Measurements from ENCODE around the gene TANC1. TPM values are rescaled to one million over a fixed set of nuclear protein-coding genes. Genes with fewer than 3 reads are reported as not detected.

Gene TANC1
- total RNA-seq, 2 donors from 2014 or later: 2.9 to 9.5 TPM

GRCh38 chr2:158928515-158928914 lies 39.9 kb upstream of the TANC1 start:
- TF ChIP-seq CTCF (conservative IDR thresholded peaks at IDR 0.05): no peak
- H3K9ac ChIP-seq (ENCODE audit: extremely low read depth, low read length, poor library complexity, severe bottlenecking): no peak overlapping the region
- no peak overlapping the region for H3K4me3 ChIP-seq (ENCODE audit: low read length)
- Mint-ChIP-seq H3K27me3 (ENCODE audit: insufficient read depth) (peaks cover 2% of the 10 kb centered on the region), H3K4me3 (no peak overlapping the region), H3K9me3 (peaks cover 13% of the 10 kb centered on the region), H3K4me1 (peaks cover 2% of the 10 kb centered on the region), H3K27ac (no peak overlapping the region), H3K36me3 (ENCODE audit: low read depth) (no peaks in the 10 kb centered on the region)
- no peak overlapping the region for H3K27ac ChIP-seq (ENCODE audit: low read depth, low read length)
- no peaks in the 10 kb centered on the region for H3K9me3 ChIP-seq (ENCODE audit: control insufficient read depth, low read length)
- H3K27me3 ChIP-seq (ENCODE audit: control insufficient read depth, insufficient read depth, low read length, poor library complexity, severe bottlenecking): no peaks in the 10 kb centered on the region
- no peak for DNase-seq
- no peaks in the 10 kb centered on the region for H3K36me3 ChIP-seq (ENCODE audit: control insufficient read depth, insufficient read depth, low read length)
- no CpG with 5 or more reads among the region's 2 CpGs for WGBS, 2 experiments (ENCODE audit: insufficient coverage in 1 of 2, insufficient read length in 1 of 2)
- peaks cover 1% of the 10 kb centered on the region for H3K4me1 ChIP-seq (ENCODE audit: control insufficient read depth, insufficient read depth, low read length)

GRCh38 chr2:158928965-158929364 lies 39.5 kb upstream of the TANC1 start:
- no peak for TF ChIP-seq CTCF (conservative IDR thresholded peaks at IDR 0.05)
- Mint-ChIP-seq H3K27me3 (ENCODE audit: insufficient read depth) (peaks cover 2% of the 10 kb centered on the region), H3K27ac (no peak overlapping the region), H3K4me1 (no peaks in the 10 kb centered on the region), H3K9me3 (peaks cover 13% of the 10 kb centered on the region), H3K4me3 (no peak overlapping the region), H3K36me3 (ENCODE audit: low read depth) (no peaks in the 10 kb centered on the region)
- Histone ChIP-seq H3K9me3 (ENCODE audit: control insufficient read depth, low read length) (no peaks in the 10 kb centered on the region), H3K36me3 (ENCODE audit: control insufficient read depth, insufficient read depth, low read length) (no peaks in the 10 kb centered on the region), H3K9ac (ENCODE audit: extremely low read depth, low read length, poor library complexity, severe bottlenecking) (no peak overlapping the region), H3K4me3 (ENCODE audit: low read length) (no peak overlapping the region), H3K27me3 (ENCODE audit: control insufficient read depth, insufficient read depth, low read length, poor library complexity, severe bottlenecking) (no peaks in the 10 kb centered on the region), H3K27ac (ENCODE audit: low read depth, low read length) (no peak overlapping the region), H3K4me1 (ENCODE audit: control insufficient read depth, insufficient read depth, low read length) (no peaks in the 10 kb centered on the region)
- no peak for DNase-seq

- H3K4me1 Mint-ChIP-seq: peaks cover 5% of the 10 kb centered on the region
- no peaks in the 10 kb centered on the region for H3K4me1 ChIP-seq (ENCODE audit: control insufficient read depth, insufficient read depth, low read length)
- no peaks in the 10 kb centered on the region for H3K9me3 ChIP-seq (ENCODE audit: control insufficient read depth, low read length)
- no peaks in the 10 kb centered on the region for H3K36me3 Mint-ChIP-seq (ENCODE audit: low read depth)
- H3K4me3 ChIP-seq (ENCODE audit: low read length): no peak overlapping the region
- H3K27me3 ChIP-seq (ENCODE audit: control insufficient read depth, insufficient read depth, low read length, poor library complexity, severe bottlenecking): no peaks in the 10 kb centered on the region
- H3K4me3 Mint-ChIP-seq: no peak overlapping the region
- no peaks in the 10 kb centered on the region for H3K27me3 Mint-ChIP-seq (ENCODE audit: insufficient read depth)
- DNase-seq: no peak
- no peak overlapping the region for H3K9ac ChIP-seq (ENCODE audit: extremely low read depth, low read length, poor library complexity, severe bottlenecking)
- peaks cover 13% of the 10 kb centered on the region for H3K9me3 Mint-ChIP-seq
- H3K36me3 ChIP-seq (ENCODE audit: control insufficient read depth, insufficient read depth, low read length): no peaks in the 10 kb centered on the region
- TF ChIP-seq CTCF (conservative IDR thresholded peaks at IDR 0.05): no peak
- no peak overlapping the region for H3K27ac ChIP-seq (ENCODE audit: low read depth, low read length)
- no peak overlapping the region for H3K27ac Mint-ChIP-seq
- WGBS, 2 experiments (ENCODE audit: insufficient coverage in 1 of 2, insufficient read length in 1 of 2): 42% methylated on average over 2 of the region's 2 CpGs; no CpG with 5 or more reads in 1 of the 2 experiments
These were observed 36.9 kb upstream of the TANC1 start for GRCh38 chr2:158931572-158931971.
